K562 (cell line): Measurements from ENCODE around the gene NFE2. TPM values are rescaled to one million over a fixed set of nuclear protein-coding genes. Genes with fewer than 3 reads are reported as not detected.

ENCODE experiments used
- BCL6 ChIP-seq: fragments of 250-450 bp; sonication (Bioruptor Pico); IDR thresholded peaks from 2 replicates; pipeline ENCODE4 v1.4.0; 2020
- DIDO1 ChIP-seq: fragments of 450-650 bp; IDR thresholded peaks from 2 replicates; pipeline ENCODE4 v1.6.1; 2016; ENCODE audit warnings: low read depth, missing biosample characterization, missing genetic modification characterization
- ELK1 ChIP-seq: sonication (generic); formaldehyde crosslinking; IDR thresholded peaks from 2 replicates; pipeline ENCODE4 v1.8.1; 2022; ENCODE audit warnings: missing genetic modification reagents
- ESRRA ChIP-seq: fragments of 450-650 bp; IDR thresholded peaks from 2 replicates; pipeline ENCODE4 v1.6.1; 2014; ENCODE audit warnings: low read depth, mild to moderate bottlenecking, moderate library complexity, borderline replicate concordance
- ETS2 ChIP-seq: IDR thresholded peaks from 2 replicates; pipeline ENCODE4 v1.6.1; 2016; ENCODE audit warnings: borderline replicate concordance, missing genetic modification characterization, mild to moderate bottlenecking, moderate library complexity, missing compliant biosample characterization; ENCODE audit not compliant: poor library complexity, severe bottlenecking
- HOMEZ ChIP-seq: fragments of 250-450 bp; sonication (Bioruptor Pico); IDR thresholded peaks from 2 replicates; pipeline ENCODE4 v1.4.0; 2020; ENCODE audit warnings: mild to moderate bottlenecking, moderate library complexity
- MAX ChIP-seq: sonication (generic); formaldehyde crosslinking; IDR thresholded peaks from 2 replicates; pipeline ENCODE4 v1.9.0; 2022; ENCODE audit warnings: mild to moderate bottlenecking, missing genetic modification reagents
- MYBL2 ChIP-seq, 2 experiments: fragments of 450-650 bp in 1 of 2; sonication (generic) in 1 of 2; formaldehyde crosslinking in 1 of 2; IDR thresholded peaks; 2 replicates each; pipeline versions ENCODE4 v1.6.1 to v1.8.1; 2017 to 2022; ENCODE audit warnings: borderline replicate concordance in 1 of 2, inconsistent platforms in 1 of 2, low read depth in 1 of 2, mild to moderate bottlenecking in 1 of 2, missing genetic modification reagents in 1 of 2, moderate library complexity in 1 of 2
- POU5F1 ChIP-seq: fragments of 150-350 bp; IDR thresholded peaks from 2 replicates; pipeline ENCODE4 v1.6.1; 2014; ENCODE audit warnings: borderline replicate concordance, low read length, low read depth, mild to moderate bottlenecking; ENCODE audit not compliant: partially characterized antibody
- RBM39 ChIP-seq: fragments of 200-400 bp; formaldehyde crosslinking; optimal IDR thresholded peaks from 2 replicates; pipeline ENCODE3; 2018; ENCODE audit warnings: low read depth, low read length
- SMARCE1 ChIP-seq: fragments of 450-650 bp; IDR thresholded peaks from 2 replicates; pipeline ENCODE4 v1.7.1; 2016; ENCODE audit warnings: mild to moderate bottlenecking
- SNRNP70 ChIP-seq: fragments of 200-400 bp; formaldehyde crosslinking; optimal IDR thresholded peaks from 2 replicates; pipeline ENCODE3; 2017; ENCODE audit warnings: low read depth, low read length
- TRIM28 ChIP-seq: fragments of 450-650 bp; IDR thresholded peaks from 2 replicates; pipeline ENCODE4 v1.6.1; 2017
- ZFX ChIP-seq: sonication (generic); formaldehyde crosslinking; IDR thresholded peaks from 2 replicates; pipeline ENCODE4 v1.8.0; 2022; ENCODE audit warnings: mild to moderate bottlenecking, missing genetic modification reagents, moderate library complexity
- ZNF311 ChIP-seq: fragments of 250-450 bp; sonication (Bioruptor Pico); IDR thresholded peaks from 2 replicates; pipeline ENCODE4 v1.4.0; 2020; ENCODE audit warnings: mild to moderate bottlenecking, moderate library complexity
- polyA plus RNA-seq, 8 experiments: library from polyadenylated mRNA; depleted of rRNA in 4 of 8; stranded (reverse) in 5 of 8; unstranded in 3 of 8; fragments of >200 nt; fragmentation: Nextera tagmentation in 2 of 8; fragmentation: Illumina TruSeq in 1 of 8; extraction: Ambion mirVana in 2 of 8; extraction: Trizol in 1 of 8; gene quantifications; 2 replicates each; pipeline versions ENCODE4 v1.2.1 to v1.2.3, GENCODE V29; 2011 to 2014; ENCODE audit warnings: inconsistent platforms in 1 of 8, missing spikeins in 1 of 8
- total RNA-seq, 7 experiments: library from RNA; depleted of rRNA in 6 of 7; stranded (reverse); fragments of >200 nt in 6 of 7; fragmentation: Illumina TruSeq in 2 of 7; extraction: Trizol in 2 of 7; gene quantifications; 2 replicates each; pipeline versions ENCODE4 v1.2.1 to v1.2.3, GENCODE V29; 2011 to 2021; ENCODE audit warnings: low replicate concordance in 1 of 7

The NFE2 gene
- total and polyA plus RNA-seq, 9 of the 15 experiments (the other 6 are each of a cell fraction or from before 2014, with no cell fraction given) = 12.3 to 282 (median 208) TPM

GRCh38 chr12:54279632-54280467 is 21.0 kb downstream of the NFE2 start, which contains the start of gene CBX5 (continued):
- TF ChIP-seq ELK1 (CRISPR knock-in tag) = no peak
- TF ChIP-seq ESRRA = no peak
- peak; percentile 73 for TF ChIP-seq ZFX (CRISPR knock-in tag)
- TF ChIP-seq MAX = peak; percentile 90
- TF ChIP-seq BCL6 (CRISPR knock-in tag) = no peak
- TF ChIP-seq RBM39 = peak; percentile 69
- no peak for TF ChIP-seq ETS2 (tag)
- TF ChIP-seq TRIM28 = no peak
- peak; percentile 89 for TF ChIP-seq POU5F1
- TF ChIP-seq SNRNP70 = no peak
- TF ChIP-seq ZNF311 = no peak
- TF ChIP-seq DIDO1 = no peak; the same call in 1 of the 2 replicates
- TF ChIP-seq MYBL2 (IDR thresholded peaks at IDR 0.05; ENCODE audit: low read depth) = peak; percentile 94
- no peak for TF ChIP-seq MYBL2 (CRISPR knock-in tag; IDR thresholded peaks at IDR 0.05; ENCODE audit: borderline replicate concordance)
- no peak for TF ChIP-seq HOMEZ (CRISPR knock-in tag)
- TF ChIP-seq SMARCE1 = 0 out of 2 replicates have a peak, but pooled peaks have one; percentile 52
